GM23338 (cell line): ENCODE data around the gene BLOC1S3. TPM values are rescaled to one million over a fixed set of nuclear protein-coding genes. Genes with fewer than 3 reads are reported as not detected.

ENCODE experiments used
- ATAC-seq: fragments of 200-7000 bp; cut with Tn5 transposase; 3 replicates; pipeline ENCODE4 v1.9.1; 2020
- DNase-seq: peaks from one replicate; pipeline ENCODE4 v3.0.0-alpha.2; 2015; ENCODE audit warnings: low spot score
- H2AFZ ChIP-seq: fragments of 200-600 bp; sonication (generic); 2 replicates; pipeline ENCODE4 v1.8.0; 2016; ENCODE audit warnings: antibody characterized with exemption, mild to moderate bottlenecking, moderate library complexity
- H3F3A ChIP-seq: fragments of 200-600 bp; sonication (generic); replicated peaks from 2 replicates; pipeline ENCODE4 v1.8.0; 2017; ENCODE audit warnings: antibody characterized with exemption, mixed run types, low read depth
- H3K27ac ChIP-seq: fragments of 200-600 bp; sonication (generic); 2 replicates; pipeline ENCODE4 v1.6.1; 2016; ENCODE audit warnings: low read depth
- H3K27me3 ChIP-seq: fragments of 200-600 bp; sonication (generic); 2 replicates; pipeline ENCODE4 v1.8.0; 2016; ENCODE audit warnings: mild to moderate bottlenecking, mixed run types, moderate library complexity; ENCODE audit not compliant: insufficient read depth
- H3K36me3 ChIP-seq: fragments of 200-600 bp; sonication (generic); 2 replicates; pipeline ENCODE4 v1.8.0; 2016; ENCODE audit warnings: mild to moderate bottlenecking; ENCODE audit not compliant: insufficient read depth
- H3K4me1 ChIP-seq: fragments of 200-600 bp; sonication (generic); 2 replicates; pipeline ENCODE4 v1.8.0; 2016; ENCODE audit warnings: mild to moderate bottlenecking, moderate library complexity; ENCODE audit not compliant: insufficient read depth
- H3K4me2 ChIP-seq: fragments of 200-600 bp; sonication (generic); 2 replicates; pipeline ENCODE4 v1.7.1; 2017; ENCODE audit warnings: mixed run types
- H3K4me3 ChIP-seq: fragments of 200-600 bp; sonication (generic); 2 replicates; pipeline ENCODE4 v1.6.1; 2016; ENCODE audit warnings: mixed run types
- H3K79me2 ChIP-seq: fragments of 200-600 bp; sonication (generic); replicated peaks from 2 replicates; pipeline ENCODE4 v1.8.0; 2017; ENCODE audit warnings: mild to moderate bottlenecking; ENCODE audit not compliant: insufficient read depth
- H3K9me2 ChIP-seq: fragments of 200-600 bp; sonication (generic); 2 replicates; pipeline ENCODE4 v1.8.0; 2017; ENCODE audit not compliant: insufficient read depth
- H4K20me1 ChIP-seq: fragments of 200-600 bp; sonication (generic); replicated peaks from 2 replicates; pipeline ENCODE4 v1.8.0; 2017; ENCODE audit warnings: mild to moderate bottlenecking; ENCODE audit not compliant: insufficient read depth
- H3K27ac Mint-ChIP-seq: 2 replicates; pipeline ENCODE4 v1.8.0; 2020; ENCODE audit warnings: inconsistent platforms, mild to moderate bottlenecking, moderate library complexity, mixed read lengths
- H3K27me3 Mint-ChIP-seq: 3 replicates; pipeline ENCODE4 v1.8.0; 2022; ENCODE audit warnings: low read depth, mild to moderate bottlenecking, moderate library complexity, mixed read lengths, inconsistent platforms; ENCODE audit not compliant: insufficient read depth, poor library complexity
- H3K36me3 Mint-ChIP-seq: 3 replicates; pipeline ENCODE4 v1.8.0; 2021; ENCODE audit warnings: low read depth, mild to moderate bottlenecking, inconsistent platforms, moderate library complexity, mixed read lengths
- H3K4me1 Mint-ChIP-seq: 3 replicates; pipeline ENCODE4 v1.8.0; 2020; ENCODE audit warnings: mild to moderate bottlenecking, inconsistent platforms, mixed read lengths
- H3K4me3 Mint-ChIP-seq: 3 replicates; pipeline ENCODE4 v1.8.0; 2021; ENCODE audit warnings: moderate library complexity, mild to moderate bottlenecking, inconsistent platforms, mixed read lengths
- H3K9me3 Mint-ChIP-seq: 3 replicates; pipeline ENCODE4 v1.8.0; 2020; ENCODE audit warnings: moderate library complexity, mild to moderate bottlenecking, inconsistent platforms, mixed read lengths
- CREB1 ChIP-seq: fragments of 250-450 bp; sonication (Bioruptor Pico); IDR thresholded peaks from 2 replicates; pipeline ENCODE4 v1.5.0; 2020; ENCODE audit warnings: low read depth, mild to moderate bottlenecking, moderate library complexity
- EZH2 ChIP-seq: fragments of 200-600 bp; sonication (generic); IDR thresholded peaks from one replicate; pipeline ENCODE4 v1.8.0; 2017; ENCODE audit warnings: antibody characterized with exemption, mild to moderate bottlenecking, low read depth; ENCODE audit not compliant: unreplicated experiment
- EZH2phosphoT487 ChIP-seq: fragments of 200-600 bp; sonication (generic); IDR thresholded peaks from one replicate; pipeline ENCODE4 v1.8.1; 2018; ENCODE audit warnings: antibody characterized with exemption; ENCODE audit not compliant: unreplicated experiment
- JUNB ChIP-seq: IDR thresholded peaks from one replicate; pipeline ENCODE4 v1.6.1; 2016; ENCODE audit warnings: antibody characterized with exemption; ENCODE audit not compliant: unreplicated experiment
- NANOG ChIP-seq: IDR thresholded peaks from 2 replicates; pipeline ENCODE4 v1.6.1; 2016; ENCODE audit warnings: antibody characterized with exemption, borderline replicate concordance
- POLR2AphosphoS5 ChIP-seq: IDR thresholded peaks from 2 replicates; pipeline ENCODE4 v1.6.1; 2016; ENCODE audit warnings: antibody characterized with exemption, low read depth
- STAT1 ChIP-seq: IDR thresholded peaks from one replicate; pipeline ENCODE4 v1.6.1; 2016; ENCODE audit warnings: antibody characterized with exemption; ENCODE audit not compliant: unreplicated experiment
- ZNF114 ChIP-seq: fragments of 250-450 bp; sonication (Bioruptor Pico); IDR thresholded peaks from 2 replicates; pipeline ENCODE4 v1.5.0; 2020; ENCODE audit warnings: mild to moderate bottlenecking, moderate library complexity
- ZNF331 ChIP-seq: fragments of 250-450 bp; sonication (Bioruptor Pico); IDR thresholded peaks from 2 replicates; pipeline ENCODE4 v1.5.0; 2020; ENCODE audit warnings: low read depth, mild to moderate bottlenecking, moderate library complexity
- ZNF462 ChIP-seq: fragments of 250-450 bp; sonication (Bioruptor Pico); IDR thresholded peaks from 2 replicates; pipeline ENCODE4 v1.5.0; 2020; ENCODE audit warnings: mild to moderate bottlenecking, moderate library complexity
- polyA plus RNA-seq: library from polyadenylated mRNA; unstranded; fragments of >200 nt; fragmentation: Nextera tagmentation; extraction: Ambion mirVana; gene quantifications from 2 replicates; pipeline ENCODE4 v1.2.1, GENCODE V29; 2016
- total RNA-seq: library from RNA; depleted of rRNA; stranded (reverse); fragments of >200 nt; shearing (Covaris generic); gene quantifications from 2 replicates; pipeline ENCODE4 v1.2.3, GENCODE V29; 2014
- TF ChIP-seq, protein P1 (sequence below), 2 experiments: fragments of 200-600 bp in 1 of 2; sonication (generic) in 1 of 2; conservative IDR thresholded peaks; 2 replicates each; pipeline versions ENCODE4 v1.5.1 to v1.6.1; 2016 to 2017; ENCODE audit warnings: antibody characterized with exemption in 2 of 2, low read depth in 2 of 2, mild to moderate bottlenecking in 2 of 2, moderate library complexity in 1 of 2
- TF ChIP-seq, protein P2 (sequence below): IDR thresholded peaks from 2 replicates; pipeline ENCODE4 v1.6.1; 2016; ENCODE audit warnings: antibody characterized with exemption
- TF ChIP-seq, protein P3 (sequence below): IDR thresholded peaks from one replicate; pipeline ENCODE4 v1.6.1; 2018; ENCODE audit warnings: antibody characterized with exemption; ENCODE audit not compliant: unreplicated experiment

The BLOC1S3 gene
- total and polyA plus RNA-seq, 2 experiments from 2014 or later, result 2.5 to 15.9 TPM

DNA sequence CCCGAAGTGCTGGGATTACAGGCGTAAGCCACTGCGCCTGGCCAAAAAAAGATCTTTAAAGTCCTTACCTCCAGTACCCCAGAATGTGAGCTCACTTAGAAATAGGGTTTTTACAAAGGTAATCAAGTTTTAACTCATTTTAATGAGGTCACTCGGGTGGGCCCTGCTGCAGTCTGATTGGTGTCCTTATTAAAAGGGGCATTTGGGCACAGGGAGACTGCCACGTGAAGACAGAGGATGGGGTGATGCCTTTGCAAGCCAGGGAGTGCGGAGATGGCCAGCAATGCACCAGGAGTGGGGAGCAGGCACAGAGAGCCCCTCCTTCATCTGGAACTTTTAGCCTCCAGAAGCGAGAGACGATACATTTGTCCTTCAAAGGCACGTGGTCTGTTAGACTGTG is 29.5 kb upstream of the BLOC1S3 start:
- Mint-ChIP-seq H3K4me3 (no peak overlapping the region; the same call in 2 of the 3 replicates), H3K27ac (no peak overlapping the region), H3K9me3 (peaks cover 7% of the 10 kb centered on the region; the same call in 2 of the 3 replicates), H3K27me3 (peaks cover 45% of the 10 kb centered on the region), H3K36me3 (peaks cover 3% of the 10 kb centered on the region; the same call in 1 of the 3 replicates), H3K4me1 (peaks cover 8% of the 10 kb centered on the region)
- 0 out of 2 replicates have a peak, but pooled peaks cover 9% of the 10 kb centered on the region for H3F3A ChIP-seq
- no peaks in the 10 kb centered on the region for H3K9me2 ChIP-seq
- no peak for TF ChIP-seq JUNB
- TF ChIP-seq, protein P1, sequence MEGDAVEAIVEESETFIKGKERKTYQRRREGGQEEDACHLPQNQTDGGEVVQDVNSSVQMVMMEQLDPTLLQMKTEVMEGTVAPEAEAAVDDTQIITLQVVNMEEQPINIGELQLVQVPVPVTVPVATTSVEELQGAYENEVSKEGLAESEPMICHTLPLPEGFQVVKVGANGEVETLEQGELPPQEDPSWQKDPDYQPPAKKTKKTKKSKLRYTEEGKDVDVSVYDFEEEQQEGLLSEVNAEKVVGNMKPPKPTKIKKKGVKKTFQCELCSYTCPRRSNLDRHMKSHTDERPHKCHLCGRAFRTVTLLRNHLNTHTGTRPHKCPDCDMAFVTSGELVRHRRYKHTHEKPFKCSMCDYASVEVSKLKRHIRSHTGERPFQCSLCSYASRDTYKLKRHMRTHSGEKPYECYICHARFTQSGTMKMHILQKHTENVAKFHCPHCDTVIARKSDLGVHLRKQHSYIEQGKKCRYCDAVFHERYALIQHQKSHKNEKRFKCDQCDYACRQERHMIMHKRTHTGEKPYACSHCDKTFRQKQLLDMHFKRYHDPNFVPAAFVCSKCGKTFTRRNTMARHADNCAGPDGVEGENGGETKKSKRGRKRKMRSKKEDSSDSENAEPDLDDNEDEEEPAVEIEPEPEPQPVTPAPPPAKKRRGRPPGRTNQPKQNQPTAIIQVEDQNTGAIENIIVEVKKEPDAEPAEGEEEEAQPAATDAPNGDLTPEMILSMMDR (conservative IDR thresholded peaks at IDR 0.05; ENCODE audit: low read depth in 2 of 2), result no peak
- TF ChIP-seq ZNF114, result no peak
- TF ChIP-seq STAT1, result no peak
- TF ChIP-seq ZNF462 (CRISPR knock-in tag), result no peak
- no peak for TF ChIP-seq EZH2
- no peak for TF ChIP-seq EZH2phosphoT487
- TF ChIP-seq, protein P2, sequence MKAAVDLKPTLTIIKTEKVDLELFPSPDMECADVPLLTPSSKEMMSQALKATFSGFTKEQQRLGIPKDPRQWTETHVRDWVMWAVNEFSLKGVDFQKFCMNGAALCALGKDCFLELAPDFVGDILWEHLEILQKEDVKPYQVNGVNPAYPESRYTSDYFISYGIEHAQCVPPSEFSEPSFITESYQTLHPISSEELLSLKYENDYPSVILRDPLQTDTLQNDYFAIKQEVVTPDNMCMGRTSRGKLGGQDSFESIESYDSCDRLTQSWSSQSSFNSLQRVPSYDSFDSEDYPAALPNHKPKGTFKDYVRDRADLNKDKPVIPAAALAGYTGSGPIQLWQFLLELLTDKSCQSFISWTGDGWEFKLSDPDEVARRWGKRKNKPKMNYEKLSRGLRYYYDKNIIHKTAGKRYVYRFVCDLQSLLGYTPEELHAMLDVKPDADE, result no peak
- TF ChIP-seq, protein P3, sequence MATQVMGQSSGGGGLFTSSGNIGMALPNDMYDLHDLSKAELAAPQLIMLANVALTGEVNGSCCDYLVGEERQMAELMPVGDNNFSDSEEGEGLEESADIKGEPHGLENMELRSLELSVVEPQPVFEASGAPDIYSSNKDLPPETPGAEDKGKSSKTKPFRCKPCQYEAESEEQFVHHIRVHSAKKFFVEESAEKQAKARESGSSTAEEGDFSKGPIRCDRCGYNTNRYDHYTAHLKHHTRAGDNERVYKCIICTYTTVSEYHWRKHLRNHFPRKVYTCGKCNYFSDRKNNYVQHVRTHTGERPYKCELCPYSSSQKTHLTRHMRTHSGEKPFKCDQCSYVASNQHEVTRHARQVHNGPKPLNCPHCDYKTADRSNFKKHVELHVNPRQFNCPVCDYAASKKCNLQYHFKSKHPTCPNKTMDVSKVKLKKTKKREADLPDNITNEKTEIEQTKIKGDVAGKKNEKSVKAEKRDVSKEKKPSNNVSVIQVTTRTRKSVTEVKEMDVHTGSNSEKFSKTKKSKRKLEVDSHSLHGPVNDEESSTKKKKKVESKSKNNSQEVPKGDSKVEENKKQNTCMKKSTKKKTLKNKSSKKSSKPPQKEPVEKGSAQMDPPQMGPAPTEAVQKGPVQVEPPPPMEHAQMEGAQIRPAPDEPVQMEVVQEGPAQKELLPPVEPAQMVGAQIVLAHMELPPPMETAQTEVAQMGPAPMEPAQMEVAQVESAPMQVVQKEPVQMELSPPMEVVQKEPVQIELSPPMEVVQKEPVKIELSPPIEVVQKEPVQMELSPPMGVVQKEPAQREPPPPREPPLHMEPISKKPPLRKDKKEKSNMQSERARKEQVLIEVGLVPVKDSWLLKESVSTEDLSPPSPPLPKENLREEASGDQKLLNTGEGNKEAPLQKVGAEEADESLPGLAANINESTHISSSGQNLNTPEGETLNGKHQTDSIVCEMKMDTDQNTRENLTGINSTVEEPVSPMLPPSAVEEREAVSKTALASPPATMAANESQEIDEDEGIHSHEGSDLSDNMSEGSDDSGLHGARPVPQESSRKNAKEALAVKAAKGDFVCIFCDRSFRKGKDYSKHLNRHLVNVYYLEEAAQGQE, result no peak
- TF ChIP-seq CREB1 (CRISPR knock-in tag), result no peak
- no peak for TF ChIP-seq NANOG
- TF ChIP-seq POLR2AphosphoS5, result no peak
- TF ChIP-seq ZNF331, result no peak
- ATAC-seq (no peak), DNase-seq (no peak)
- no peak overlapping the region for H2AFZ ChIP-seq
- no peak overlapping the region for H3K4me3 ChIP-seq
- no peaks in the 10 kb centered on the region for H3K36me3 ChIP-seq
- no peak overlapping the region for H3K4me2 ChIP-seq
- H3K79me2 ChIP-seq, result no peaks in the 10 kb centered on the region
- no peaks in the 10 kb centered on the region; the same call in 1 of the 2 replicates for H3K4me1 ChIP-seq
- no peaks in the 10 kb centered on the region; the same call in 1 of the 2 replicates for H4K20me1 ChIP-seq
- H3K27me3 ChIP-seq, result peaks cover 33% of the 10 kb centered on the region
- no peak overlapping the region for H3K27ac ChIP-seq
